Lung (tissue), 12 donors: ENCODE measurements around the gene LDLRAP1. TPM values are rescaled to one million over a fixed set of nuclear protein-coding genes. Genes with fewer than 3 reads are reported as not detected.

Experiments
- ATAC-seq: fragments of 200-7000 bp; cut with Tn5 transposase; one replicate; pipeline ENCODE4 v1.9.1; 2020; ENCODE audit warnings: moderate number of reproducible peaks; ENCODE audit not compliant: insufficient read depth, low FRiP score
- DNase-seq, 3 donors: peaks; one replicate each; pipeline ENCODE4 v3.0.0-alpha.2; 2013 to 2017
- H3K27ac ChIP-seq, 2 donors: one replicate each; pipeline ENCODE4 v1.5.1; 2013; ENCODE audit warnings: mild to moderate bottlenecking in 2 of 2, moderate library complexity in 2 of 2, control low read depth in 1 of 2, inconsistent platforms in 1 of 2, low read depth in 1 of 2, low read length in 1 of 2
- H3K27me3 ChIP-seq, 3 donors: one replicate each; pipeline ENCODE4 v1.5.1; 2013; ENCODE audit warnings: low read length in 2 of 3; ENCODE audit not compliant: control insufficient read depth in 3 of 3, insufficient read depth in 3 of 3
- H3K36me3 ChIP-seq, 4 donors: one replicate each; pipeline ENCODE4 v1.5.1; 2013; ENCODE audit warnings: low read length in 4 of 4, mild to moderate bottlenecking in 1 of 4, moderate library complexity in 1 of 4; ENCODE audit not compliant: control insufficient read depth in 4 of 4, insufficient read depth in 4 of 4
- H3K4me1 ChIP-seq, 5 donors: one replicate each; pipeline ENCODE4 v1.5.1; 2013; ENCODE audit warnings: low read length in 5 of 5, mild to moderate bottlenecking in 2 of 5, moderate library complexity in 1 of 5; ENCODE audit not compliant: control insufficient read depth in 5 of 5, insufficient read depth in 5 of 5
- H3K4me3 ChIP-seq: one replicate; pipeline ENCODE4 v1.5.1; 2013; ENCODE audit warnings: mild to moderate bottlenecking, control low read depth, moderate library complexity
- H3K9ac ChIP-seq, 2 donors: one replicate each; pipeline ENCODE4 v1.5.1; 2013; ENCODE audit warnings: low read length in 2 of 2, control low read depth in 1 of 2; ENCODE audit not compliant: insufficient read depth in 1 of 2
- H3K9me3 ChIP-seq, 4 donors: one replicate each; pipeline ENCODE4 v1.5.1; 2013; ENCODE audit warnings: low read length in 3 of 4, mild to moderate bottlenecking in 1 of 4, moderate library complexity in 1 of 4; ENCODE audit not compliant: control insufficient read depth in 4 of 4, insufficient read depth in 3 of 4
- CTCF ChIP-seq: IDR thresholded peaks from 2 replicates; pipeline ENCODE4 v1.5.1; 2012; ENCODE audit warnings: mild to moderate bottlenecking; ENCODE audit errors: control extremely low read depth, extremely low read depth
- WGBS, 2 donors: extraction: QIAGEN DNeasy Blood & Tissue Kit; methylation state at CpG; one replicate each; pipeline ENCODE4 v1.1.7; 2013; 5-methylcytosine and 5-hydroxymethylcytosine counted together
- polyA plus RNA-seq, 2 donors: library from polyadenylated mRNA; stranded (reverse); fragments of 200-250 nt; gene quantifications; one replicate each; pipeline ENCODE4 v1.2.1, GENCODE V29; 2013
- total RNA-seq, 2 donors: library from RNA; depleted of rRNA in 1 of 2; stranded (reverse); fragments of >200 nt in 1 of 2; gene quantifications; one replicate each; pipeline ENCODE4 v1.2.1, GENCODE V29; 2014 to 2021
- donor health status: control.
- donor health status: control.
- donor health status: Bipolar disorder and iron deficiency.
- donor health status: healthy.
- donor health status: DM: yes; HTN: yes; CAD: no.

LDLRAP1 gene
- total and polyA plus RNA-seq, 4 donors: 15.2 to 23.4 (median 18.3) TPM

- no peak for ATAC-seq
- no peak for TF ChIP-seq CTCF
Observed at GRCh38 chr1:25615563-25616094, 72.2 kb downstream of the LDLRAP1 start.

GRCh38 chr1:25616095-25616986 lies 72.9 kb downstream of the LDLRAP1 start, which contains the start of gene MAN1C1:
Gene MAN1C1 (plus strand): TSS chr1:25616791. CDS start chr1:25617798, 1,007 bp downstream.
- Histone ChIP-seq H3K9ac (no peak within 1 kb of the TSS), H3K4me1 (peaks cover 0 to 24% (median 5%) of the 10 kb centered on the region in 5 donors), H3K36me3 (no peaks in the 10 kb centered on the region), H3K4me3 (peak within 1 kb of the TSS; percentile 51), H3K27me3 (peaks cover 0 to 12% (median 3%) of the 10 kb centered on the region in 3 donors), H3K27ac (peak within 1 kb of the TSS; percentile 67 to 85), H3K9me3 (no peaks in the 10 kb centered on the region)
- 0 to 1% methylated on average over 63 to 116 of the region's 116 CpGs for WGBS, 2 donors
- DNase-seq: peak; percentile 91 to 95 (median 92)
- TF ChIP-seq CTCF: peak; percentile 3
- peak; percentile 95 for ATAC-seq

More at GRCh38 chr1:25615563-25616094, 72.2 kb downstream of the LDLRAP1 start:
- Histone ChIP-seq H3K4me1 (peaks cover 0 to 27% (median 4%) of the 10 kb centered on the region in 5 donors), H3K9ac (no peak overlapping the region), H3K9me3 (no peaks in the 10 kb centered on the region), H3K27me3 (peaks cover 0 to 12% (median 3%) of the 10 kb centered on the region in 3 donors), H3K27ac (peak overlapping the region; percentile 67 to 84), H3K4me3 (peak overlapping the region; percentile 46), H3K36me3 (no peaks in the 10 kb centered on the region)
- no peak for DNase-seq
- 12 to 19% methylated on average over 12 of the region's 12 CpGs for WGBS, 2 donors

- peak overlapping the region; percentile 51 for H3K4me3 ChIP-seq
- TF ChIP-seq CTCF: no peak
- peak in 2 of 3 donors; percentile 8 to 28 for DNase-seq
- peaks cover 0 to 10% (median 2%) of the 10 kb centered on the region in 3 donors for H3K27me3 ChIP-seq
- WGBS, 2 donors: 1% methylated on average over 45 to 94 of the region's 94 CpGs
- no peak for ATAC-seq
- H3K9me3 ChIP-seq: no peaks in the 10 kb centered on the region
- no peaks in the 10 kb centered on the region for H3K36me3 ChIP-seq
- H3K9ac ChIP-seq: no peak overlapping the region
- peak overlapping the region in 1 of 2 donors; percentile 85 for H3K27ac ChIP-seq
- peaks cover 0 to 21% (median 5%) of the 10 kb centered on the region in 5 donors for H3K4me1 ChIP-seq
Observed at GRCh38 chr1:25616987-25617624, 73.7 kb downstream of the LDLRAP1 start.
